Measurements from ENCODE around the gene KIF23. TPM values are rescaled to one million over a fixed set of nuclear protein-coding genes. Genes with fewer than 3 reads are reported as not detected.
"Not testable (repeated sequence)": the region's sequence is repeated elsewhere in the genome, so short reads cannot be mapped to it uniquely, and the experiment has no call there.

The KIF23 gene
- total RNA-seq, 4 donors from 2014 or later = 1.9 to 11.5 (median 5.2) TPM

- WGBS, 2 donors (ENCODE audit: low coverage in 1 of 2) = 89 to 91% methylated on average over 5 to 8 of the region's 8 CpGs
- in situ Hi-C loops (cut with MboI; ENCODE audit: low pct_ligation_motif_present in 1 of 4, low pct_unique_long_range_greater_than_20kb in 1 of 4, low sequenced_read_pairs in 3 of 4) = loop anchor here in 1 of 4 donors (25.0 kb wide), 1 partner anchor 313 kb away; no protein-coding TSS in a partner anchor
- DNase-seq = no peak
- Histone ChIP-seq H3K27ac (no peak overlapping the region), H3K9me3 (no peaks in the 10 kb centered on the region), H3K4me1 (no peaks in the 10 kb centered on the region), H3K4me3 (no peak overlapping the region), H3K36me3 (no peaks in the 10 kb centered on the region), H3K27me3 (no peaks in the 10 kb centered on the region)
- intact Hi-C loops (cut with DNase I; ENCODE audit: low total_unique reads) = no loop called here
- no peak for TF ChIP-seq POLR2AphosphoS5 (IDR thresholded peaks at IDR 0.05)
- no peak for TF ChIP-seq POLR2A (IDR thresholded peaks at IDR 0.05)
- TF ChIP-seq CTCF (IDR thresholded peaks at IDR 0.05) = no peak
- TF ChIP-seq EP300 (IDR thresholded peaks at IDR 0.05; ENCODE audit: low read depth) = no peak
These were observed 38.9 kb upstream of the KIF23 start for GRCh38 chr15:69375151-69375790.

GRCh38 chr15:69377216-69377970, 36.8 kb upstream of the KIF23 start:
- Histone ChIP-seq H3K36me3 (no peaks in the 10 kb centered on the region), H3K27ac (no peak overlapping the region), H3K27me3 (no peaks in the 10 kb centered on the region), H3K4me1 (no peaks in the 10 kb centered on the region), H3K9me3 (no peaks in the 10 kb centered on the region), H3K4me3 (no peak overlapping the region)
- 87 to 97% methylated on average over 6 to 8 of the region's 8 CpGs for WGBS, 2 donors (ENCODE audit: low coverage in 1 of 2)
- no peak for DNase-seq
- intact Hi-C loops (cut with DNase I; ENCODE audit: low total_unique reads) = no loop called here
- TF ChIP-seq POLR2A (IDR thresholded peaks at IDR 0.05) (no peak), POLR2AphosphoS5 (IDR thresholded peaks at IDR 0.05) (no peak), EP300 (IDR thresholded peaks at IDR 0.05; ENCODE audit: low read depth) (no peak), CTCF (IDR thresholded peaks at IDR 0.05) (no peak)
- in situ Hi-C loops (cut with MboI; ENCODE audit: low pct_ligation_motif_present in 1 of 4, low pct_unique_long_range_greater_than_20kb in 1 of 4, low sequenced_read_pairs in 3 of 4) = loop anchor here in 1 of 4 donors (25.0 kb wide), 1 partner anchor 315 kb away; no protein-coding TSS in a partner anchor

- no peak for DNase-seq
- WGBS, 2 donors (ENCODE audit: low coverage in 1 of 2) = 40 to 63% methylated on average over 2 to 9 of the region's 9 CpGs
- H3K36me3 ChIP-seq = no peaks in the 10 kb centered on the region
- H3K27me3 ChIP-seq = no peaks in the 10 kb centered on the region
- no peak overlapping the region for H3K27ac ChIP-seq
- H3K9me3 ChIP-seq = no peaks in the 10 kb centered on the region
- H3K4me1 ChIP-seq = no peaks in the 10 kb centered on the region
- TF ChIP-seq POLR2A (IDR thresholded peaks at IDR 0.05) (no peak), POLR2AphosphoS5 (IDR thresholded peaks at IDR 0.05) (no peak), EP300 (IDR thresholded peaks at IDR 0.05; ENCODE audit: low read depth) (no peak)
- in situ Hi-C loops (cut with MboI; ENCODE audit: low pct_ligation_motif_present in 1 of 4, low pct_unique_long_range_greater_than_20kb in 1 of 4, low sequenced_read_pairs in 3 of 4) = loop anchor here in 2 of 4 donors (10.0 to 25.0 kb wide), 2 partner anchors 315 to 318 kb away; no protein-coding TSS in a partner anchor
- intact Hi-C loops (cut with DNase I; ENCODE audit: low total_unique reads) = no loop called here
- H3K4me3 ChIP-seq = no peak overlapping the region
These were observed 33.9 kb upstream of the KIF23 start for GRCh38 chr15:69380100-69380725.

- H3K27ac ChIP-seq = no peak overlapping the region
- 95 to 100% methylated on average over 3 to 10 of the region's 10 CpGs for WGBS, 2 donors (ENCODE audit: low coverage in 1 of 2)
- intact Hi-C loops (cut with DNase I; ENCODE audit: low total_unique reads) (no loop called here), in situ Hi-C loops (cut with MboI; ENCODE audit: low pct_ligation_motif_present in 1 of 4, low pct_unique_long_range_greater_than_20kb in 1 of 4, low sequenced_read_pairs in 3 of 4) (loop anchor here in 2 of 4 donors (10.0 to 25.0 kb wide), 2 partner anchors 316 to 318 kb away; no protein-coding TSS in a partner anchor)
- H3K27me3 ChIP-seq = no peaks in the 10 kb centered on the region
- no peak for DNase-seq
- H3K36me3 ChIP-seq = no peaks in the 10 kb centered on the region
- H3K9me3 ChIP-seq = no peaks in the 10 kb centered on the region
- TF ChIP-seq POLR2AphosphoS5 (IDR thresholded peaks at IDR 0.05) (no peak), POLR2A (IDR thresholded peaks at IDR 0.05) (no peak), CTCF (IDR thresholded peaks at IDR 0.05) (no peak), EP300 (IDR thresholded peaks at IDR 0.05; ENCODE audit: low read depth) (no peak)
- H3K4me1 ChIP-seq = no peaks in the 10 kb centered on the region
- H3K4me3 ChIP-seq = no peak overlapping the region
These were observed 33.4 kb upstream of the KIF23 start for GRCh38 chr15:69380726-69381105.

- in situ Hi-C loops (cut with MboI; ENCODE audit: low pct_ligation_motif_present in 1 of 4, low pct_unique_long_range_greater_than_20kb in 1 of 4, low sequenced_read_pairs in 3 of 4) = loop anchor here in 2 of 4 donors (10.0 to 25.0 kb wide), 2 partner anchors 317 to 320 kb away; no protein-coding TSS in a partner anchor
- intact Hi-C loops (cut with DNase I; ENCODE audit: low total_unique reads); H3K9me3 ChIP-seq; H3K27me3 ChIP-seq; DNase-seq; H3K4me1 ChIP-seq; H3K27ac ChIP-seq; H3K36me3 ChIP-seq; H3K4me3 ChIP-seq: not testable (repeated sequence)
- 94% methylated on average over 10 of the region's 10 CpGs; no CpG with 5 or more reads in 1 of the 2 donors for WGBS, 2 donors (ENCODE audit: low coverage in 1 of 2)
These were observed 32.0 kb upstream of the KIF23 start for GRCh38 chr15:69382176-69382575.

- 85% methylated on average over 16 of the region's 18 CpGs; no CpG with 5 or more reads in 1 of the 2 donors for WGBS, 2 donors (ENCODE audit: low coverage in 1 of 2)
- H3K4me1 ChIP-seq; DNase-seq; H3K27me3 ChIP-seq; H3K27ac ChIP-seq; H3K9me3 ChIP-seq; H3K4me3 ChIP-seq; intact Hi-C loops (cut with DNase I; ENCODE audit: low total_unique reads); H3K36me3 ChIP-seq: not testable (repeated sequence)
- in situ Hi-C loops (cut with MboI; ENCODE audit: low pct_ligation_motif_present in 1 of 4, low pct_unique_long_range_greater_than_20kb in 1 of 4, low sequenced_read_pairs in 3 of 4) = loop anchor here in 2 of 4 donors (10.0 to 25.0 kb wide), 2 partner anchors 319 to 322 kb away; no protein-coding TSS in a partner anchor
These were observed 30.1 kb upstream of the KIF23 start for GRCh38 chr15:69384066-69384465.

Data from transverse colon (tissue), 4 donors.